ENCODE results near the gene CNRIP1.
A peak's percentile ranks its signal among the peaks of the same experiment; 100 is the strongest.

The CNRIP1 gene

DNA sequence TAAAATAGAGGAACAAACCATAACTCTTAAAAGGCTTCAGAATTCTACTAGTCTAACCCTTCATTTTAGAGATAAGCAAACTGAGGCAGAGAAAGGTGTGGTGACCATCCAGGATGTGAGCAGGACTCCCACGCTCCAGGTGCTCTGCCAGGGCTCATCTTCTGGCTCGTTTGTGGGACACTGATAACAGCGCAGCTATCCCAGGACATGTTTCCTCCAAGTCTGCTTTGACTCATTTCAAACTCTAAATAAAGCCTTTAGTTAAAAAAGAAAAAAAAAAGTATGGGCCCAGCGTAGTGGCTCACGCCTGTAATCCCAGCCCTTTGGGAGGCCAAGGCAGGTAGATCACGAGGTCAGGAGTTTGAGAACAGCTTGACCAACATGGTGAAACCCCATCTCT lies 28.4 kb downstream of the CNRIP1 start:
- DNase-seq = no peak

DNA sequence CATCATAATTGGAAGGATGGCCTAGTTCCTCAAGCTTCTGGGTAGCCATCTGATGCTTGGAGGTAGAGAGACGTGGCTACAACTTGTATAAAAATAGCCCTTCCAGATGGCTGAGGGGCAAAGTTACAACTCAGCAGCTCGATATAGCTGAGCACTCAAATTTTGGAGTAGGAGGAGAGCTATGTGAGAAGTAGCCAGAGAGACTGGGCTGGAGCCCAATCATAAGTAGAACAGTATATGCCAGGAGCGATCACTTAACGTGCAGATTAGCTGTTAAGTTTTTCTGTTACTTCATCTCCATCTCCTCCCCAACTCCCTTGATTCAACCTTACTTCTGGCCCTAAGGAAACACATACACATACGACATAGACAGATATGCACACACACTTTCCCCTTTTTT lies 28.8 kb downstream of the CNRIP1 start:
- no peak for DNase-seq

DNA sequence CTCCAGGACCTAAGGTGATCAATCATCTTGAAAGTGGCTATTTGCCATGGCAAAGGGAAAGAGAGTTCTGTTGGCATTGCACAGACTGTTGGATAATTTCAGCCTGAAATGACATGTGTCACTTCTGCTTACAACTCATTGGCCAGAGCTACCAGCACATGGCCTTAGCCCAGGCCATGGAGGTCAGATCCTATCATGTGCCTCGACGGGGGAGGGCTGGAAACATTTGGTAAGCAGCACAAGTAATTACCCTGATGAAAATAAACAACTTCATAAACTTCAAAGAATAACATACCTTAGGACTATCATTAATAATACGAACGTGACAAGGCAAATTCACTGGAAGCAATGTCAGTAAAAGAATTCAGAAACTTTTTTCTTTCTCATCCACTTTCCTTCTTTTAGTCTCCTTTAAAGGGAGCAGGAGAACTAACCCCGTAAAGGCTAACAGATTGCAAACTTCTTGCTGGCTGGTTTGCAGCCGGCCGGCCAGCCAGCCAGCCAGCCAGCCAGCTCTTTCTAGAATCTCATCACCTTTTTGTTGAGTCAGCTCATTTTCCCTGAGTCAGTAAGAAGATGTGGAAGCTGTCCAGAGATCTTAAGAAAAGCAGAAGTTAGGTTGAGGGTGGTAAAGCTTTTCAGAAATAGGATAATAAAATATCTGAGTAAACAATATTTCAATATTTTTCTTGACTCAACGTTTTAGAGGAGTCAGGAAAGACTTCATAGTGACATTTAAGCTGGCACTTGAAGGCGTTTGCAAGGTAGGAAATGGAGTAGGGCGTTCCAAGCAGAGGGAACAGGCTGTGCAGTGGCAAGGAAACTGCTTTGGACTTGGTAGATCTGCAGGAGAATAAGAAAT lies 31.9 kb downstream of the CNRIP1 start:
- DNase-seq = no peak

GRCh38 chr2:68284896-68285295 lies 34.9 kb downstream of the CNRIP1 start:
- no peak for DNase-seq

DNA sequence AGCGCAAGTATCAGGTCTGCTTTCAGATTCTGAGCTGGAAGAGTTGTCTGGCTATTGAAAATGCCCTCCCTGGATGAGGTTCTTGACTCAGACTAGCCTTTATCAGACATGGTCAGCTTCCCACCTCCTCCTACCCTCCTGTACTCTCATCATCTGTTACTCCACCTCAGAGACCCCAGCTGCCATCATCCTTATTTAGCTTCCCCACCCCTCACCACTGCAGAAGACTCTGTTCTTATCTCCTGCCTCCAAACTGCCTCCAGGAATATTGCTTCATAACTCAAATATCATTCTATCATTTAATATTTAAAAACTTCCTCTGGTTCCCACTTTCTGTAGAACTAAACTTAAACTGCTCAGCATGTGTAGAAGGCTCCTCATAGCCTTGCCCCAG lies 36.3 kb downstream of the CNRIP1 start:
- no peak for DNase-seq

- DNase-seq = no peak
Measured at GRCh38 chr2:68282811-68283418, 36.8 kb downstream of the CNRIP1 start.

DNA sequence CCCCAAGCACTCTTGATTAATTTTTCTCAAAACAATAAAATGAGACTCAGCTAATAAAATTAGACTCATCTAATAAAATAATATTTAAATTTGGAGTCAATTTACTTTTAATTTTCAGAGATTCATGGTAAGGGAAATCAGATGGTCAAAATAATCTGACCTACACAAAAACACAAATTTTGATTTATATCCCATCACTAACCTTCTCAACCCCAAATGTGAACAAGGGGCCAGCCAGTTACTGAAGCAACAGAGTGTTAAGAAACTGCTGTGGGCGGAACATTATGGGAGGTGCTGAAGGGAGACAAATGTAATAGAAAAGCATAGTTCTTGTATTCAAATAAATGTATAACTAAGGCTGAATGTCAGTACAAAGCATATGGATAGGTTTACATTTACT lies 39.0 kb downstream of the CNRIP1 start:
- DNase-seq = no peak

DNA sequence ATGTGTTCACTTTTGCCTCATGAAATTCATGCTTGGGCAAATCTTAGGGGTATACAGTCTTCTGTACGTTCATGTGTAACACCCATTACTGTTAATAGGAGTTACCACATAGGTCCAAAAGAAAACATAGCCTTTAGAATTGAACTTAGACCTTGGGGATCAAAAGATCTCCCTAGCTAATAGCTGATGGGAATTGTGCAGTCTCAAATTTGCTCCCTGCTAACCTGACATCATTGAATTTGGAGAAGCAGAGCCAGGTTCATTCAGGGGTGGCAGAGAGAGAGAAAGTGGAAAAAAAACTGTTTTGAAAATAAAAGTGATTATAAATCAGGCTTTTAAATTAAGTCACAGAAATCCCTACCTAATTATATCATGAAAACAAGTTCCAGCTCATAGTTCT lies 39.4 kb downstream of the CNRIP1 start:
- no peak for DNase-seq

GRCh38 chr2:68279691-68280090 lies 40.1 kb downstream of the CNRIP1 start:
- DNase-seq = no peak

DNA sequence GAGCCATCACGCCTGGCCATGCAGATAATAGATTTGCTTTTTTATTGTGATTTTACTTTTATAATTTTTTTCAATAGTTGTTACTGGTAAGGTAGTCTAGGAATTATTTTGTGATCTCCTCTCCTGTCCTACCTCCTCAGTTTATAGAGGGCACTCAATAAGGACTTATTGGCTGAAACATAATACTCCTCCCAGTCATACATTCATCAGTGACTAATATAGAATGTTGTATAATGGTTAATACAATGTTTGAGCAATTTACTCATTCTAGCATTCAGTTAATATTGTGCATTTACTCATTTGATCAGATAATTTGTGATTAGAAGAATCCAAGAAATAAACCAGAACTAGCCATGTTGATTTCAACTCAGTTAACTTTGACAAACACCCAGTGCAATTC lies 41.6 kb downstream of the CNRIP1 start:
- DNase-seq = no peak

GRCh38 chr2:68274022-68274421 lies 45.7 kb downstream of the CNRIP1 start:
- DNase-seq = no peak

DNA sequence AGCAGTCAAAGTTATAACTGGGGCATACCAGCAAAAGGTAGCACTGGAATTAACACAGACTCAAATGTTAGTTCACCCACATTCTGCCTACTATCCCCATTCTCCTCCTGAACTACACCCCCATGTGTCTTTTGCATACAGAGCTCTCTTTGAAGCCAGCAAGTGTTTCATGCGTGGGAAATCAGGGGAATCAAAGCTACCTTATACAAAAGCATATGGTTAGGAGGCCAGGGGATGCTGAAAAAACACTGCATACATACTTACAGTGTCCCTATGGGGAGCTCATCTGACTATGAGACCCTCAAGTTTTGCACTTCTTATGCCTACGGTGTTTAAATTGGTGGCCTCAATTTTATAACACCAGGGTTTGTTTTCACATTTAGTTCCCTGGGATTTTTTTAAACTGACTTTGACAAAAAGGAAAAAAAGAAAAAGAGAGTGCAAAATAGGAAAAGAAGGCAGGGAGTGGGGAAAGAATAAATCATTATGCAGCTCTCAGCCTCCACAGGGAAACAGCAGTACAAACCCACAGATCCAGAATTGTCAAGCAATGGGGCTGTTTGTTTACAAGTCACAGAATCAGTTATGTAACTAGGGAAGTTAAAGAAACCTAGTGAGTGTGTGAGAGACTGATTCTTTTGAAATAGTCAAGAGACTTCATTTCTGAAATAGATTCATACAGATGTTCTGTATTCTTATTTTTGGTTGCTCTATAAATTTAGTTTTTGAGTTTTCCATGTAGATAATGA lies 47.3 kb downstream of the CNRIP1 start:
- no peak for DNase-seq

DNA sequence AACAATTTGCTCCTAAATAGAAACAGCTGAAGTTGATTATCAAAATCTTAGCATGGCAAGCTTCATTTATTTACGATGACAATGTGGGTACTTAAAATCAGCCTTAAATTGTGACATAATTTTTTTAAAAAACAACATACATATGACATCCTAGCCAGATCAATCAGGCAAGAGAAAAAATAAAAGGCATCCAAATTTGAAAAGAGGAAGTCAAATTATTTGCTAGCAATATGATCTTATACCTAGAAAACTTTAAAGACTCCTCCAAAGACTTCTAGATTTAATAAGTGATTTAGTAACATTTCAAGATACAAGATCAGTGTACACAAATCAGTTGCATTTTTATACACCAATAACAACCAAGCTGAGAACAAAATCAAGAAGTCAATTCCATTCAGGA lies 53.1 kb downstream of the CNRIP1 start:
- no peak for DNase-seq

DNA sequence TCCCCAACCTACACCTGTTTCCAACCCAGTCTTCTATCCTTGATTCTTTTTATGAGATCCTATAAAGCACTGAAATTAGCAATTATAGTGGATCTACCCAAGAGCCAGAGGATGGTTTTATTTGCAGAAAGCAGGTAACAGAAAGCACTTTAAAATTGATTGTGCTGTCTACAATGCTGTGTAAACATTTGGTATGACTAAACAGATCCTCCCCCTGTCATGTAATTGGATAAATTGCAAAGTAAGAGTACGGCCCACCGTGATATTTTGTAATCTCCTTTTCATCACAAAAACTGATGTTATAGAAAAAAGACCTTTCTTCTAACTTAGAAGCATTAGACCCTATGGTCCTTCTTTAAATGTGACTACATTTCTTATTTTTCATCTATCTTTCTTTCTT lies 56.1 kb downstream of the CNRIP1 start:
- no peak for DNase-seq

GRCh38 chr2:68258851-68259250 lies 60.9 kb downstream of the CNRIP1 start:
- DNase-seq = no peak

- DNase-seq = no peak
Measured at GRCh38 chr2:68256093-68256450, 63.7 kb downstream of the CNRIP1 start.

- DNase-seq = no peak
Measured at GRCh38 chr2:68253219-68254068, 66.3 kb downstream of the CNRIP1 start.

GRCh38 chr2:68252400-68253218 lies 67.1 kb downstream of the CNRIP1 start, which contains the start of gene PPP3R1:
TSS of gene PPP3R1 (minus strand) at chr2:68252532. CDS start at chr2:68252127, 405 bp downstream.
- DNase-seq = peak; percentile 82

GRCh38 chr2:68251855-68252399 lies 67.8 kb downstream of the CNRIP1 start:
- DNase-seq = no peak

GRCh38 chr2:68251187-68251854 lies 68.4 kb downstream of the CNRIP1 start:
- DNase-seq = no peak

GRCh38 chr2:68250652-68251186 lies 69.0 kb downstream of the CNRIP1 start:
- no peak for DNase-seq

All from cortex of kidney (tissue), 1 donor.